ENCODE measurements around the gene LNPK.

GRCh38 chr2:176002688-176003210 lies 682 bp upstream of the LNPK start:
- TF ChIP-seq CTCF (IDR thresholded peaks at IDR 0.05): no peak
- TF ChIP-seq POLR2A (IDR thresholded peaks at IDR 0.05): no peak
